HG03066 (cell line): ENCODE measurements around the gene HMCES.

Experiments used
- ATAC-seq: cut with Tn5 transposase; IDR thresholded peaks from one replicate; pipeline ENCODE4 v1.9.1; 2021; ENCODE audit warnings: low read depth; ENCODE audit not compliant: unreplicated experiment

The HMCES gene

GRCh38 chr3:129291236-129291886 is 12.7 kb downstream of the HMCES start:
- ATAC-seq = no peak

- ATAC-seq = no peak
Observed at GRCh38 chr3:129295286-129295685, 16.6 kb downstream of the HMCES start.

DNA sequence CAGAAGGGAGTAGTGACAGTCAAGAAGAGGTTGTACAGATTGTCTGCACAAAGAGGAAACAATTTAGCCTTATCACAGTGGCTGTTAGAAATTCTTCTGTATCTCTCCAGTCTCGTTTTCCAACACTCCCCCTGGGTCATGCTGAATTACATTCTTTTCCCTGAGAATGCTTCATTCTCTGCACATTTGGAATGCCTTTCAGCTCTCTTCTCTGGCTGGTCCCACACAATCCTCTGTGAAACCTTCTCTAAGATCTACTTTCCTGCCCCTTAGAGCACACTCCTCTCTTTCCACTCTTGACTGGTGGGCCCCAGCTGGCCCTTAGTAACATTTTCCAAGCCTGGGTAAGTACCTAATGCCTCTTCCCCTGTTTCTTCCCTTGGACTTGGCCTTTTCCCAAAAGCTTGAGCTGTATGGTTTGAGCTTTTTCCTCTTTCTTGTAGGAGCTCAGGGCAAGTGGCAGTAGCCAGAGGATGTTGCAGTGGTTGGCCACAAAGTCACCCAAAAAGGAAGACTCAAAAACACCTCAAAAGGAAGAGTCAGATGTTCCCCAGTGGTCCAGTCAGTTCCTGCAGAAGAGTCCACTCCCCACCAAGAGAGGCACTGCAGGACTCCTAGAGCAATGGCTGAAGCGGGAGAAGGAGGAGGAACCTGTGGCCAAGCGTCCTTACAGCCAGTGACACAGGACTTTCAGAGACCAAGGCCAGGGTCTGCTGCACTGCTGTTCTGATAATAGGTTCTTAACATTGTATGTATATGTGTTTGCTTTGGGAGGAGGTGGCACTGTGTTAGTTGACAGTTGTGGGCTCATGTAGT is 25.7 kb downstream of the HMCES start:
- ATAC-seq = no peak

- ATAC-seq = no peak
Observed at GRCh38 chr3:129304962-129305222, 26.2 kb downstream of the HMCES start.

GRCh38 chr3:129305592-129306091 is 27.0 kb downstream of the HMCES start:
- ATAC-seq = peak; percentile 43

DNA sequence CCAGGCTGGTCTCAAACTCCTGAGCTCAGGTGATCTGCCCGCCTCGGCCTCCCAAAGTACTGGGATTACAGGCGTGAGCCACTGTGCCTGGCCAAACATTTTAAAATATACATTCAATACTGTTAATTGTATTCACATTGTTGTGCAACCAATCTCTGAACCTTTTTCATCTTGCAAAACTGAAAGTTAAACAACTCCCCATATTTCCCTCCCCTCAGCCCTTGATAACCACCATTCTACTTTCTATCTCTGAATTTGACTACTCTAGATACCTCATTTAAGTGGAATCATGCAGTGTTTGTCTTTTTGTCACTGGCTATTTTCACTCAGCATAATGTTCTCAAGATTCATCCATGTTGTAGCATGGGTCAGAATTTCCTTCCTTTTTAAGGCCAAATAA is 30.0 kb downstream of the HMCES start:
- no peak for ATAC-seq

DNA sequence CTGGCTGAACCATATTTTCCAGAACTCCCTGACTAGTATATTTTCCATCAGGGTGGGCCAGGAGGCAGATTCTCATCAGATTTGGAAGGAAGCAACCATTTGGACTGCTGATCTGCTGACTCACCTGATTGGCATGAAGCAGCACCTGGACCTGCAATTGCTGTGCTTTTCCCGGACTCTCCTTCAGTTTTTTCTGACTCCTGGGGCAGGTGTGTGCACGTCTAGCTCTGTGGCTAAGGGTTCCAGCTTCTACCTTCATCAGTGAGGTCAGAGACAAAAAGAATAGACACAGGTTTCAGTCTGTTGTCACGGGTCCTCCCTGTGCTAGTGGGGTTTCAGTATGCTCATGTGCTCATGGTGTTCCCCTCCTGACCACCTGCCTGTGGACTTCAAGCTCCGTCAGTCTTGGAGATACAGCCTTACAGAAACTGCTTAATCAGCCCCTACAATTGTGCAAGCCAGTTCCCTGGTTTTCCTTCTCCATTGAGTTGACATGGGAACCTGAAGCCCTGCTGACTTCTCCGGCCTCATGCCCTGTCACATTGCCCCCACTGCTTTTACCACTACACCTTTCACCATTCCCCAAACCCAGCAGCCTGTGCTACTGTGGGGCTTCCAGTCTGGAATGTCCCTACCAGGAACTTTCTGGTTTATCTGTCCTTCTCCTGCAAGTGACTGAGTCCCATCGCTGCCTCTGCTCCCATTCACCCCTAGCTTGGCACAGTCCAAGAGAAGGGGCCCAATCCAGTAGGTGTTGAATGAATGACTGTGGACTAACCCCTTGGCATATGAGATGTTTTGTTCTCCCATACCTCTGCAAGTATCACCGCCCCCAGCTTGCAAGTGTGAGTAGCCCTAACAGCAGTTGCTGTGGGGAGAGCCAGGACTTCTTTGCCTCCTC is 31.7 kb downstream of the HMCES start:
- peak; percentile 38 for ATAC-seq

DNA sequence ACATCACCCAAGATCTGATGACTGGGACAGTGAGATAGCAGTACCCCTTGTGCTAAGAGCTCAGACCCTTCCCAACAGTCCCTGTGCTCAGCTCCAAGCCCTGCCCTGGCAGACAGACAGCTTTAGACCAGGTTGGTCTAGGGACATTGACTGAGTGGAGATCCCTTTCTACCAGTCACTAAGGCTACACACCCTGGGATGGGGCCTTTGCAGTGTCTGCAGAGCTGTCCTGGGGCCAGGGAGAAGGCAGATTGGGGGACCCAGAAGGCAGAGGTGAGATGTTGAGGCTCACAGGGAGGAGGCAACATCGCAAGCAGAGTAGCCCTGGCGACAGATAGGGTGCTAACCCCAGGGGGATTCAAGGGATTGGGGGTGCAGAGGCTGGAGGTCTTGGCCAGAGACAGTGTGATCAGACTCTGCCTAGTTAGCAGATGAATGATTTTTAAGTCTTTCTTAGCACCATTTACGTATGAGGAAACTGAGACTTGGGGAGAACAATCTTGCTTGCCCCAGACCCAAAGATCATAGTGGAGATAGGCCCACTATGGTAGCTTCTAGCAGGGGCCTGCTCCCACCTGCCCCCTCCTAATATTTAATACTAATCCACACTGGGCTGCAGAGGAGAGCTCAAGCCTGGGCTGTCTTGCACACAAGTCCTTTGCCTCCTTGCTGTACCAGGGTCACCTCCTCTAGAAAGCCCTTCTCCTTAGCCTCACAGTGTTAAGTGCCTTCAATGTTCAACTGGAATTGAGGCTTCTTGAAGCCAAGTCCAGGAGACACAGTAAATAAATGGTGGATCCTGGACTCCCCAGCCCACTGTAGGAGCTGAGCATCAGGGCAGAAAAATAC is 32.6 kb downstream of the HMCES start:
- ATAC-seq = no peak

DNA sequence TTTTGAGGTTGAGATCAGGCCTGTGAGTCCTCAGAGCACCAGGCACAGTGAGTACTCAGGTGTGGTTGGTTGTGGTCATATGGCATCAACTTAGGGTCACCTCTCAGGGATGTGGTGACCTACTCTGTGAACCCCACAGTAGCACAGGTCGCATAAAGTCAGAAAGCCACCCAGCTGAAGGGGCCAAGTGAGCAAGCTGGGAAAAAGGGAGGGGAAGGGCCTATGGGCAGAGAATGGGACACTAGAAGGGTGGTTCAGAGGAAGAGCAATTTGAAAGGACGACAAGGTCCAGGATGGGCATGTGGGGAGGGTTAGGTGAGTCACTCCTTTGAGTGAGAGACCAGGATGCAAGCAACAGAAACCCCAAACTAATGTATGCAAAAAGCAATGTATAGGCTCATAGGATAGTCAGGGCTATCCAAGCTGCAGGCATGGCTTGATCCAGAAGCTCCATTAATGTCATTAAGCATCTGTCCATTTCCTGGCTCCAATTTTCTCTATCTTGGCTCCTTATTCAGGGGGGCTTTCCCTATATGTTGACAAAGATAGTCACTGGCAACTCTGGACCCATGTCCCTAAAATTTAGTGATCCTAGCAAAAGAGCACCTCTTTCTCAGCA is 33.5 kb downstream of the HMCES start:
- ATAC-seq = no peak

DNA sequence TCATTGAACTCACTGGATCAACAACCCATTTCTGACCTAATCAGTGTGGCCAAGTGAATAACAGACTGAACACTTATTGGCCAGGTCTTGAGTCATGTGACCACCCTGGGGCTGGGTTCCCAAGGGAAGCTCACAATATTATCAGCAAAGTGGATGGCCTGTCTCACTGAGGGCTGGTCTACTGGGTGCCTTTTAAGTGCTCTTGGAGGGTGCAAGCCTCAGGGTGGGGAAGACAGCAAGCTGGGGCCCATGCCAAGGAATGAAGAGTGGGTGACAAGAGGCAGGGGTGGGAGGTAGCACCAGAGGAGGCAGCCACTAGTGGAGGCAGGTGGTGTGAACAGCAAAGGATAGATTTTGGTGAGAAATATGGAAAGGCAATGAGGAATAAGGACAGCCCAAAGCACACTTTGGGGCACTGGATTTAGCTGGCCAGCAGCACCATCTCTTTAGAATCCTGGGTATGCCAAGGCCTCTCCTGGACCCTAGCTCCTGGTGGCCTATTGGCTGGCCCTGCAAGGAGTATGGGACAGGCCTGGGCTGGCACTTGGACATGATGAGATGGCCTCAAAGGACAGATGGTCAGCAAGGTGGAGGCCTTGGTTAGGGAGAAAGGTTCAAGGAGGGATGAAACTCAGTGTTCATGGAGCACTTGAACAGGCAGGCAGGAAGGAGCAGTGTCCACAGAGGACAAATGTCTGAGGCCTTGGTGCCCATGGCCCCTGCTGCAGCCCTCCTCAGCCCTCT is 34.2 kb downstream of the HMCES start:
- no peak for ATAC-seq

DNA sequence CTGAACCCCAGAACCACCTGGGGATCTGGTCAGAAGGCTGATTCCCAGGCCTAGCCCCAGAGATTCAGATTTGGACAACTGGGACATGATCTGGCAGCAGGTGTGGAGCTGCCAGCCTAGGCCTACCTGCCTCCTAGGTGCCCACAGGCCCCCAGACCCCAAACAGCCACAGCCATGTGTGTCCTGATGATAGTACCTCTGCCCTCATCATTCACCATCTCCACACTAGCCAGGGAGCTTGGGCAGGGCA is 34.7 kb downstream of the HMCES start:
- ATAC-seq = no peak

- ATAC-seq = no peak
Observed at GRCh38 chr3:129313665-129314385, 35.2 kb downstream of the HMCES start.

- no peak for ATAC-seq
Observed at GRCh38 chr3:129314386-129315222, 35.9 kb downstream of the HMCES start.

DNA sequence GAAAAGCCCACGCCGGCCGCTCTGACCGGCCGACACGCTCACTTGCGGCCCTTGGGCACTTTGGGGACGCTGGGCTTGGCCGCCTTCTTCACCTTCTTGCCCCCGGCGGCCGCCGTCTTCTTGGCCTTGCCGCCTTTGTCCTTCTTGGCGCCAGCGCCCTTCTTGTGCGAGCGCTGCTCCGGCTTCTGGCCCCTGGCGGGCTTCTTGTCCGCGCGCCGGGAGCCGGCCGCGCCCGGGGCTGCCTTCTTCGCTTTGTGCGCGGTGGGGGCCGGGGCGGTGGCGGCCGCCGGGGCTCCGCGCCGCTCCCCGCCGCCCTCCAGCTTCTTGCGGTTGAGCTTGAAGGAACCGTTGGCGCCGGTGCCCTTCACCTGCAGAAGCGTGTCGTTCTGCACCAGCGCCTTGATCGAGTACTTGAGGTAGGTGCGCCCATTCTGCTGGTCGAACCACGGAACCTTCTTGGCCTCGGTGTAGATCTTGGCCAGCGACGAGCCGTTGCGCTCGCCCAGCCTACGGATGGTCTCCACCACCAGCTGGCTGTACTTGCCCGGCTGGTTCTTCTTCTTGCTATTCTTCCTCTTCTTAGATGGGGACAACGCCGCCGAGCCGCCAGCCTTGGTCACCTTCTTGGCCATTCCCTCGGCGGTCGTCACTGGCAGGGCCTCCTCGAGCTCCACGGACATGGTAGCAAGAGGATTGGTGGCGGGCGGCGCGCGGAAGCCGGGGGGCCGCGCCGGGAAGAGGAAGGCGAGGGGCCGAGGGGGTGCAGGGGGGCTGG is 36.7 kb downstream of the HMCES start:
- no peak for ATAC-seq

GRCh38 chr3:129315998-129316247 is 37.3 kb downstream of the HMCES start:
- no peak for ATAC-seq

- no peak for ATAC-seq
Observed at GRCh38 chr3:129316248-129317013, 37.8 kb downstream of the HMCES start.
